ENCODE measurements around the gene U2SURP.

Gene U2SURP

GRCh38 chr3:143099210-143099609 lies 97.8 kb downstream of the U2SURP start:
- DNase-seq (ENCODE audit: low spot score): no peak
- no peak for TF ChIP-seq CTCF (IDR thresholded peaks at IDR 0.05; ENCODE audit: extremely low read depth, missing control alignments)

- TF ChIP-seq CTCF (IDR thresholded peaks at IDR 0.05; ENCODE audit: extremely low read depth, missing control alignments): no peak
- DNase-seq (ENCODE audit: low spot score): no peak
These were observed 98.3 kb downstream of the U2SURP start for GRCh38 chr3:143099690-143100089.

GRCh38 chr3:143100451-143100850 lies 99.1 kb downstream of the U2SURP start:
- no peak for TF ChIP-seq CTCF (IDR thresholded peaks at IDR 0.05; ENCODE audit: extremely low read depth, missing control alignments)

GRCh38 chr3:143101792-143102381 lies 100.5 kb downstream of the U2SURP start:
- DNase-seq (ENCODE audit: low spot score): no peak
- no peak for TF ChIP-seq CTCF (IDR thresholded peaks at IDR 0.05; ENCODE audit: extremely low read depth, missing control alignments)

More at GRCh38 chr3:143100451-143100850, 99.1 kb downstream of the U2SURP start:
- no peak for DNase-seq (ENCODE audit: low spot score)

- DNase-seq (ENCODE audit: low spot score): no peak
- no peak for TF ChIP-seq CTCF (IDR thresholded peaks at IDR 0.05; ENCODE audit: extremely low read depth, missing control alignments)
These were observed 102.3 kb downstream of the U2SURP start for GRCh38 chr3:143103652-143104051.

GRCh38 chr3:143105170-143105569 lies 103.8 kb downstream of the U2SURP start:
- no peak for DNase-seq (ENCODE audit: low spot score)
- TF ChIP-seq CTCF (IDR thresholded peaks at IDR 0.05; ENCODE audit: extremely low read depth, missing control alignments): no peak

GRCh38 chr3:143109861-143110260 lies 108.5 kb downstream of the U2SURP start:
- TF ChIP-seq CTCF (IDR thresholded peaks at IDR 0.05; ENCODE audit: extremely low read depth, missing control alignments): no peak
- DNase-seq (ENCODE audit: low spot score): no peak

Data from GM20000 (cell line).